Endothelial cell of umbilical vein (primary cell): ENCODE results near the gene TYK2. TPM values are rescaled to one million over a fixed set of nuclear protein-coding genes. Genes with fewer than 3 reads are reported as not detected.

ENCODE experiments used
- BruUV-seq: library from RNA; stranded (reverse); fragments of 400-500 nt; replicated peaks from 2 replicates; lab custom pipeline; 2021; lab: Mats Ljungman, UMichigan
- CTCF ChIA-PET: fragments of 300-600, 350-600 bp; sonication (Branson Sonifier 250); formaldehyde crosslinking; loops from one replicate; lab custom pipeline; 2021; ENCODE audit warnings: antibody characterized with exemption, inconsistent platforms; lab: Charles Lee
- POLR2A ChIA-PET: fragments of 300-600, 350-600 bp; sonication (Branson Sonifier 250); formaldehyde crosslinking; loops from one replicate; lab custom pipeline; 2021; ENCODE audit warnings: antibody characterized with exemption, inconsistent platforms; lab: Charles Lee
- DNase-seq: peaks from one replicate; pipeline ENCODE4 v3.0.0-alpha.2; 2011; ENCODE audit warnings: low read depth, low spot score
- FAIRE-seq: peaks from 2 replicates; lab custom pipeline; 2011; peaks lifted over from hg19 to GRCh38; lab: Jason Lieb, UNC
- H2AFZ ChIP-seq: 2 replicates; pipeline ENCODE4 v1.6.0; 2012; ENCODE audit warnings: low read depth, low read length, control low read depth, inconsistent platforms
- H3K27ac ChIP-seq: 2 replicates; pipeline ENCODE4 v1.5.1; 2011; ENCODE audit warnings: low read depth, mild to moderate bottlenecking, control low read depth, low read length, moderate library complexity; ENCODE audit not compliant: insufficient read depth
- H3K27me3 ChIP-seq, 2 experiments: 2 replicates each; pipeline versions ENCODE4 v1.6.0 to v1.6.1; 2011; ENCODE audit warnings: low read length in 2 of 2, mixed read lengths in 1 of 2; ENCODE audit not compliant: control insufficient read depth in 2 of 2, insufficient read depth in 2 of 2
- H3K36me3 ChIP-seq, 2 experiments: 2 replicates in 1 of 2; 3 replicates in 1 of 2; pipeline ENCODE4 v1.5.1; 2011; ENCODE audit warnings: low read length in 2 of 2, mild to moderate bottlenecking in 1 of 2, moderate library complexity in 1 of 2; ENCODE audit not compliant: control insufficient read depth in 2 of 2, insufficient read depth in 2 of 2; ENCODE audit errors: extremely low read depth in 1 of 2
- H3K4me1 ChIP-seq: 3 replicates; pipeline ENCODE4 v1.5.1; 2011; ENCODE audit warnings: mild to moderate bottlenecking, low read length; ENCODE audit not compliant: control insufficient read depth, insufficient read depth; ENCODE audit errors: extremely low read depth
- H3K4me2 ChIP-seq: 2 replicates; pipeline ENCODE4 v1.6.1; 2011; ENCODE audit warnings: low read length, control low read depth, mixed read lengths; ENCODE audit not compliant: insufficient read depth
- H3K4me3 ChIP-seq, 3 experiments: fragments of 200-600 bp in 1 of 3; sonication (generic), shearing (Covaris generic) in 1 of 3; replicated peaks in 1 of 3; 2 replicates each; pipeline ENCODE4 v1.5.1; 2011 to 2016; ENCODE audit warnings: control low read depth in 3 of 3, low read length in 3 of 3, mild to moderate bottlenecking in 2 of 3, inconsistent platforms in 1 of 3, low read depth in 1 of 3, moderate library complexity in 1 of 3; ENCODE audit not compliant: insufficient read depth in 1 of 3
- H3K79me2 ChIP-seq: 2 replicates; pipeline ENCODE4 v1.6.0; 2012; ENCODE audit warnings: low read length, inconsistent platforms; ENCODE audit not compliant: control insufficient read depth, insufficient read depth
- H3K9ac ChIP-seq: replicated peaks from 2 replicates; pipeline ENCODE3; 2011; ENCODE audit warnings: low read length, control low read depth; ENCODE audit not compliant: insufficient read depth; ENCODE audit errors: extremely low read depth
- H3K9me1 ChIP-seq: replicated peaks from 3 replicates; pipeline ENCODE4 v1.6.0; 2011; ENCODE audit warnings: mild to moderate bottlenecking, low read length; ENCODE audit not compliant: control insufficient read depth, insufficient read depth; ENCODE audit errors: extremely low read depth
- H3K9me3 ChIP-seq: replicated peaks from 2 replicates; pipeline ENCODE4 v1.5.1; 2012; ENCODE audit warnings: low read length, inconsistent platforms; ENCODE audit not compliant: control insufficient read depth, insufficient read depth
- H4K20me1 ChIP-seq: replicated peaks from 2 replicates; pipeline ENCODE3; 2011; ENCODE audit warnings: mild to moderate bottlenecking, low read length; ENCODE audit not compliant: control insufficient read depth, insufficient read depth; ENCODE audit errors: extremely low read depth
- EZH2 ChIP-seq: IDR thresholded peaks from 2 replicates; pipeline ENCODE4 v1.6.1; 2012; ENCODE audit warnings: borderline replicate concordance, low read depth, mild to moderate bottlenecking, moderate library complexity, low read length, inconsistent platforms; ENCODE audit not compliant: severe bottlenecking
- FOS ChIP-seq: IDR thresholded peaks from 2 replicates; pipeline ENCODE4 v1.6.1; 2011; ENCODE audit warnings: mild to moderate bottlenecking, low read length, moderate library complexity, borderline replicate concordance; ENCODE audit not compliant: insufficient read depth
- GATA2 ChIP-seq: IDR thresholded peaks from 2 replicates; pipeline ENCODE4 v1.7.0; 2011; ENCODE audit warnings: low read depth, mild to moderate bottlenecking, moderate library complexity, mixed read lengths, low read length; ENCODE audit not compliant: insufficient read length, insufficient read depth
- JUN ChIP-seq: IDR thresholded peaks from 2 replicates; pipeline ENCODE4 v1.6.1; 2011; ENCODE audit warnings: borderline replicate concordance, low read depth; ENCODE audit not compliant: insufficient read length, insufficient read depth
- MYC ChIP-seq: IDR thresholded peaks from one replicate; pipeline ENCODE4 v1.6.1; 2011; ENCODE audit warnings: mild to moderate bottlenecking, low read depth, low read length
- POLR2A ChIP-seq: IDR thresholded peaks from 2 replicates; pipeline ENCODE4 v1.6.1; 2012; ENCODE audit warnings: low read depth, mild to moderate bottlenecking, control low read depth, low read length
- POLR2AphosphoS5 ChIP-seq: IDR thresholded peaks from 2 replicates; pipeline ENCODE4 v1.6.1; 2012; ENCODE audit warnings: low read depth, mild to moderate bottlenecking, control low read depth, low read length, moderate library complexity; ENCODE audit not compliant: insufficient read depth
- dilution Hi-C: fragments of 300-500 bp; cut with MboI; formaldehyde crosslinking; loops from one replicate; pipeline ENCODE4 v1.15.0; 2019; ENCODE audit warnings: low sequenced_read_pairs; ENCODE audit not compliant: extremely low pct_ligation_motif_present
- intact Hi-C: fragments of 100-400 bp; cut with micrococcal nuclease; formaldehyde crosslinking; loops from one replicate; pipeline ENCODE4 v1.10.0; 2022
- polyA plus RNA-seq, 4 experiments: library from polyadenylated mRNA; depleted of rRNA in 3 of 4; stranded (reverse) in 3 of 4; unstranded in 1 of 4; fragments of >200 nt; gene quantifications; 2 replicates each; pipeline versions ENCODE4 v1.2.1 to v1.2.3, GENCODE V29; 2011 to 2012; ENCODE audit warnings: missing spikeins in 1 of 4
- total RNA-seq: library from RNA; stranded (reverse); gene quantifications from 2 replicates; pipeline ENCODE4 v1.2.3, GENCODE V29; 2021
- TF ChIP-seq, protein P1 (sequence below), 2 donors: IDR thresholded peaks; 1 replicate in 1 of 2; 2 replicates in 1 of 2; pipeline ENCODE4 v1.5.1; 2011; ENCODE audit warnings: low read length in 2 of 2, mild to moderate bottlenecking in 2 of 2, moderate library complexity in 2 of 2, control low read depth in 1 of 2, inconsistent platforms in 1 of 2, low read depth in 1 of 2; ENCODE audit not compliant: insufficient read depth in 1 of 2; ENCODE audit errors: extremely low read depth in 1 of 2
- TF ChIP-seq, protein P2 (sequence below): IDR thresholded peaks from 2 replicates; pipeline ENCODE4 v1.6.1; 2011; ENCODE audit not compliant: insufficient read depth, insufficient read length

Gene TYK2
- total and polyA plus RNA-seq, 2 donors (not counting 3 experiments of a cell fraction or from before 2014, with no cell fraction given): 92.9 to 138 TPM

DNA sequence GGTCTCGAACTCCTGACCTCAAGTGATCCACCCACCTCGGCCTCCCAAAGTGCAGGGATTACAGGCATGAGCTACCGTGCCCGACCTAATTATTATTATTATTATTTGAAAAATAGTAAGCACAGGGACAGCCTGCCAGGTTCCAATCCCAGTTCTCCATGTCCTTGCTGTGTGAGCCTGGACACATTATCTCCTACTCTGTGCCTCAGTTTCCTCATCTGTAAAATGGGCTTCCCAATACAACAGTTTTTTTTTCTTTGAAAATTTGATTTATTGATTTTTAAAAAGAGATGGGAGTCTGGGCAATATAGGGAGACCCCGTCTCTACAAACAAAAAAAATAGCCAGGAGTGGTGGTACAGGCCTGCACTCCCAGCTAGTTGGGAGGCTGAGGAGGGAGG is 74.0 kb downstream of the TYK2 start:
- no TSS peak for BruUV-seq
- Histone ChIP-seq H3K9ac (no peak overlapping the region), H3K27me3 (no peaks in the 10 kb centered on the region), H3K9me3 (no peaks in the 10 kb centered on the region), H4K20me1 (no peaks in the 10 kb centered on the region), H3K4me2 (no peak overlapping the region), H3K4me1 (no peaks in the 10 kb centered on the region), H3K4me3 (no peak overlapping the region), H2AFZ (no peak overlapping the region), H3K36me3 (peaks cover 0 to 3% of the 10 kb centered on the region in 2 experiments), H3K79me2 (no peaks in the 10 kb centered on the region), H3K27ac (no peak overlapping the region), H3K9me1 (no peaks in the 10 kb centered on the region)
- ChIA-PET CTCF (interaction anchor here (0.6 to 2.3 kb wide), 6 partner anchors 37 to 1369 kb away, joined by 3 to 9 read pairs (median 6); no protein-coding TSS in a partner anchor), POLR2A (no interaction called here)
- DNase-seq: no peak
- no peak for FAIRE-seq
- TF ChIP-seq FOS (no peak), EZH2 (no peak), POLR2A (no peak), JUN (no peak), MYC (no peak), GATA2 (no peak), POLR2AphosphoS5 (no peak)
- TF ChIP-seq, protein P1, sequence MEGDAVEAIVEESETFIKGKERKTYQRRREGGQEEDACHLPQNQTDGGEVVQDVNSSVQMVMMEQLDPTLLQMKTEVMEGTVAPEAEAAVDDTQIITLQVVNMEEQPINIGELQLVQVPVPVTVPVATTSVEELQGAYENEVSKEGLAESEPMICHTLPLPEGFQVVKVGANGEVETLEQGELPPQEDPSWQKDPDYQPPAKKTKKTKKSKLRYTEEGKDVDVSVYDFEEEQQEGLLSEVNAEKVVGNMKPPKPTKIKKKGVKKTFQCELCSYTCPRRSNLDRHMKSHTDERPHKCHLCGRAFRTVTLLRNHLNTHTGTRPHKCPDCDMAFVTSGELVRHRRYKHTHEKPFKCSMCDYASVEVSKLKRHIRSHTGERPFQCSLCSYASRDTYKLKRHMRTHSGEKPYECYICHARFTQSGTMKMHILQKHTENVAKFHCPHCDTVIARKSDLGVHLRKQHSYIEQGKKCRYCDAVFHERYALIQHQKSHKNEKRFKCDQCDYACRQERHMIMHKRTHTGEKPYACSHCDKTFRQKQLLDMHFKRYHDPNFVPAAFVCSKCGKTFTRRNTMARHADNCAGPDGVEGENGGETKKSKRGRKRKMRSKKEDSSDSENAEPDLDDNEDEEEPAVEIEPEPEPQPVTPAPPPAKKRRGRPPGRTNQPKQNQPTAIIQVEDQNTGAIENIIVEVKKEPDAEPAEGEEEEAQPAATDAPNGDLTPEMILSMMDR (IDR thresholded peaks at IDR 0.05; ENCODE audit: extremely low read depth in 1 of 2, insufficient read depth in 1 of 2, low read depth in 1 of 2, low read length in 2 of 2): no peak
- TF ChIP-seq, protein P2, sequence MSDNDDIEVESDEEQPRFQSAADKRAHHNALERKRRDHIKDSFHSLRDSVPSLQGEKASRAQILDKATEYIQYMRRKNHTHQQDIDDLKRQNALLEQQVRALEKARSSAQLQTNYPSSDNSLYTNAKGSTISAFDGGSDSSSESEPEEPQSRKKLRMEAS: no peak
- intact Hi-C loops (no loop called here), dilution Hi-C loops (no loop called here)
